Astrocyte (in vitro differentiated cells and primary cell): ENCODE measurements around the gene FBLN2.

Source experiments
- EZH2 ChIP-seq: IDR thresholded peaks from 2 replicates; pipeline ENCODE4 v1.6.1; 2012; ENCODE audit warnings: mild to moderate bottlenecking, low read length, inconsistent platforms; ENCODE audit not compliant: insufficient read depth
- TF ChIP-seq, protein P1 (sequence below): IDR thresholded peaks from 2 replicates; pipeline ENCODE4 v1.5.1; 2011; ENCODE audit warnings: low read depth, mild to moderate bottlenecking, inconsistent platforms, low read length, moderate library complexity; ENCODE audit not compliant: insufficient read depth

GRCh38 chr3:13637311-13637891 lies 88.5 kb downstream of the FBLN2 start:
- TF ChIP-seq, protein P1, sequence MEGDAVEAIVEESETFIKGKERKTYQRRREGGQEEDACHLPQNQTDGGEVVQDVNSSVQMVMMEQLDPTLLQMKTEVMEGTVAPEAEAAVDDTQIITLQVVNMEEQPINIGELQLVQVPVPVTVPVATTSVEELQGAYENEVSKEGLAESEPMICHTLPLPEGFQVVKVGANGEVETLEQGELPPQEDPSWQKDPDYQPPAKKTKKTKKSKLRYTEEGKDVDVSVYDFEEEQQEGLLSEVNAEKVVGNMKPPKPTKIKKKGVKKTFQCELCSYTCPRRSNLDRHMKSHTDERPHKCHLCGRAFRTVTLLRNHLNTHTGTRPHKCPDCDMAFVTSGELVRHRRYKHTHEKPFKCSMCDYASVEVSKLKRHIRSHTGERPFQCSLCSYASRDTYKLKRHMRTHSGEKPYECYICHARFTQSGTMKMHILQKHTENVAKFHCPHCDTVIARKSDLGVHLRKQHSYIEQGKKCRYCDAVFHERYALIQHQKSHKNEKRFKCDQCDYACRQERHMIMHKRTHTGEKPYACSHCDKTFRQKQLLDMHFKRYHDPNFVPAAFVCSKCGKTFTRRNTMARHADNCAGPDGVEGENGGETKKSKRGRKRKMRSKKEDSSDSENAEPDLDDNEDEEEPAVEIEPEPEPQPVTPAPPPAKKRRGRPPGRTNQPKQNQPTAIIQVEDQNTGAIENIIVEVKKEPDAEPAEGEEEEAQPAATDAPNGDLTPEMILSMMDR: no peak
- no peak for TF ChIP-seq EZH2
